ENCODE results near the gene HOXD11.

The HOXD11 gene

DNA sequence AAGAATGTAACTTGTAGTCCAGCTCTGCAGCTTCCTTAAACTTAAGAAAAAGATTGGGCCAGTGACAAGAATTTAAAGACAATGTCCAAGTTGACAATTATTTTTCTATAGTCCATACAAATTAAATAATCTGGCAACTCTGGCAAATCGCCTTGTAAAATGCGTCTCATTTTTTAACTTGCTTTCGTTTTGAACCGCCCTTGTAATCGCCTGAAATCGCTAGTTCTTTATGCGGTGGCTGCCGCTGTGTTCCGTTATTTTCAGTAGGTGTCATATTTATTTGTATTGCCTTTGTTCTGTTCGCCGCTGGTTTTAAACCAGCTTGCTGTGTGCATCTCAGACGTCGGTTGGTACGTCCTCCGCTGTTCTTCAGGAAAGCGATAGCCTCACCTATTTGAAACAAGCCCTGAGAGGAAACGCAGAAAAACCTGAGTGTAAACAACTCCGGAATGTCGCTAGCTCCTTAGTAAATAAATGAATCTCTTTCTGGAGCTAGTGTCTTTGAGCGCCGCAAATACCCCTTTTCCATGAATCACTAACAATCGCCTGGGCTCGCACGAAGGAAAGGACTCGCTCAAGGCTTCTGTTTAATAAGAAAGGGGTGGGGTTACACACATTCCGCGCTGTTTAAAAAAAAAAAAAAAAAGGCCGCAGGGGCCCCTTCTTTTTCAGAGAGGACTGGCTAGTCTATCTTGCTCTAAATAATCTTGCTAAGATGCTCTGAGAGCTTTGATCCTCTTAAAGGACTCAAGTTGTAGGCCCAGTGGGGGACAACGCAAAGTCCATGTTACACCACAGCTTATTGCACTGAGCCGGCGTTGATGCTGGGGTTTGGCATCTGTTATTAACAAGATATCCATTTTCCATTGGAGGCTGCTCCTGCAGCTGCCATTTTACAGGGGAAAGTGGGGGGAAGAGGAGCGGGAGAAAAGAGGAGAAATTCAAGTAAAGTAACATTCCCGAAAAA, 25.4 kb downstream of the HOXD11 start:
- no peak for DNase-seq (ENCODE audit: low read depth)

DNA sequence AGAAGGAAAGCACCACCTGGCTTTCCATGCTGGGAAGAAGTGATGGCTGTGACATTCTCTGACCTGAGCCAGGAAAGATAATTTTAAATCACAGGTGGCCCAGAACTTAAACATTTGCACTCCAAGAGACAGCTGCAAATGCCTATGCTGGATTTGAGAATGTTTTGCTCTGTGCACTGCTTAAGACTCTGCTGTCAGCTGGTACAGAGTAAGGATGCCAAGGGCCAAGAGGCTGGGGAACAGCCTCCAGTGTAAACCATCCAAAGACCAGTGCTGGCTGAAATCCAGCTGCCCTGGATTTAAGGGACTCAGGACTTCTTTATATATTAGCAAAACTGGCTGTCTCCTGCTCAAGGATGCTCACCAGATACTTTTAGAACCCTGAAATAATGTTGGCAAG, 26.3 kb downstream of the HOXD11 start:
- DNase-seq (ENCODE audit: low read depth) = no peak

DNA sequence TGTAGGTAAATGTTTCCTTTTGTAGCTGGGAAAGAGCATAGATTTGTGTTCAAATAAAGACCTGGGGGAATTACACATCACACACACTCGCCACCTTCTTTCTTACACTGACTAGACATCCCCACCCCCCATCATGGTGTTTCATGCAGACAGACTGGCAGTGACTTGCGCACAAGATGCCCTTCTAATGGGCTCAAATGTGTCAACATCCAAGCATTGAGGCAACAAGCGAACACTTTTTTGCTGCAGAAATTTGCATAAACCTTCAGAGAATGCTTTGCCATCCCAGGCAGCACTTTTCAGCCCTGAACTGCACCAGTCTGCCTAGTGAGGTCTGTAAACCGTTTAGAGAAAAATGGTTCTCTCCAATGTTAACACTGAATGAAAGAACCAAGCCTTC, 27.0 kb downstream of the HOXD11 start:
- DNase-seq (ENCODE audit: low read depth) = no peak

DNA sequence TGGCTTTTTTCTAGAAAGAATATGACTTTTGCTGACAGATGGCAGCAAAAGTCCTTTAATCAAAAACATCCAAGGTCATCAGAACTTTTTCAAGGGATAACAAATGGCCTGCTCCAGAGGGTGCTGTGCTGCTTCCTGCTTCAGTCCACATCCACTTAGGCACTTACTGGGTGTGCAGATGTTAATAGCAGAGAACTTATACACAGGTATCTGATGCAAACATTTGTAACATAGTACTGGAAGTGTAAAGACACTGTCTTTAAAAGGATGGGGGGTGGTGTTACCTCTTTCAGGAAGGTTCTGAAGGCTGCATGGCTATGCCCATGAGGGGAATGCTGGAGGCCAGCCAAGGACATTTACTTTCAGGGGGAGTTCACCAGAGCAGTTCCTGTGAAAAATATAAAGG, 28.0 kb downstream of the HOXD11 start:
- DNase-seq (ENCODE audit: low read depth) = no peak

DNA sequence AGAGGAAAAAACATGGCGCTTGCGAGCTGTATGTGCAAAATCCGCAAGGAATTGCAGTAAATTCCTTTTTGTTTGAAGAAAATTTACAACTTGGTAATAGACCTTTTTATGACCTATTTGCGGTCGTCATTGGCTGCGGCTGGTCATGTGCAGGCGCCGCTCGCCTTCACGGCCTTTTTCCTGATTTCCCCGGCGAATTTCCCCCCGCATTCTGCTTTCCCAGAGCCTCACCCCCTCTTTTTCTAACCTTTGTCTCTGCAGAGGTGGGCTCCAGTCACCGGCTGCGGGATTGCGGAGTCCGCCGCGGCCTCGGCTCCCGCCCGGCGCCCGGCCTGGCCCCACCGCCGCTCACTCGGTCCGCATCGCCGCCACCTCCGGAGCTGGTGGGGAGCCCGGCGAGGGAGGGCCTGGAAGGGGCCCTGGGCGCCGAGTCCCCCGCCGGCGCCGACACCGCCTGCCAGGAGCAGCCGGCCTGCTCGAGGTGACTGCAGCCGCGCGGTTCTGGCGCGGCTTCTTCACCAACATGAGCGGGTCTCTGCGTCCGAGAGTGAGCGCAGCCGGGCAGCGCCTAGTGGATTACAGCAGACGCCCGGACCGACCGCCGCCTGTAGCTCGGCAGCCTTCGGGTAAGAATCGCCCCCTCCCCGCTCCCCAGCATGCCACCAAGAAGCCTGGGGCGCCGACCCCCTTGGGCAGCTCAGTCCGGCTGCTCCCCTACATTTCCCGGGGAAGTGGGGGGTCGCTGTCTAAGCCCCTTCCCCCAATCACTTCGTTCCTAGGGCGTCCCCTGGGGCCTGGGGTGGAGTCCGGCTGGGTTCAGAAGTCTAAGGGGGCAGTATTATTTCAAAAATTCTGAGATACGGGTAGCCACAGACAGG, 29.5 kb downstream of the HOXD11 start:
- no peak for DNase-seq (ENCODE audit: low read depth)

DNA sequence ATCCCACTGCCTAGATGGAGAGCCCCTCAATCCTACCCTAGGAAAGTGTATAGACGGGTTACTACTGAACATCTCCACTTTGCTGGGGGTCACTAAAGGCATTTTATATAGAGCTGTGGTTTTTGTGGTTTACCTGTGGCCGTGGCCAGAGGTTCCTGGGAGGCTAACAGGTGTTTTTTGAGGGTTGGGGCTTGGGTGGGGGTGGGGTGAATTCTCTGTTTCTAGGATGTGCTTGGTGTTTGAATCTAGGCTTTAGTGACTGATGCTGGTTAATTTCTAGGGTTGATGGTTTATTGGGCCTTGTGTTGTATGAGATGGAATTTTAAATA, 30.1 kb downstream of the HOXD11 start:
- no peak for DNase-seq (ENCODE audit: low read depth)

DNA sequence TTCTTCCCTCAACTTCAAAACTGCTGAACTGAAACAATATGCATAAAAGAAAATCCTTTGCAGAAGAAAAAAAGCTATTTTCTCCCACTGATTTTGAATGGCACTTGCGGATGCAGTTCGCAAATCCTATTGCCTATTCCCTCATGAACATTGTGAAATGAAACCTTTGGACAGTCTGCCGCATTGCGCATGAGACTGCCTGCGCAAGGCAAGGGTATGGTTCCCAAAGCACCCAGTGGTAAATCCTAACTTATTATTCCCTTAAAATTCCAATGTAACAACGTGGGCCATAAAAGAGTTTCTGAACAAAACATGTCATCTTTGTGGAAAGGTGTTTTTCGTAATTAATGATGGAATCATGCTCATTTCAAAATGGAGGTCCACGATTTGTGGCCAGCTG, 30.8 kb downstream of the HOXD11 start:
- DNase-seq (ENCODE audit: low read depth) = no peak

DNA sequence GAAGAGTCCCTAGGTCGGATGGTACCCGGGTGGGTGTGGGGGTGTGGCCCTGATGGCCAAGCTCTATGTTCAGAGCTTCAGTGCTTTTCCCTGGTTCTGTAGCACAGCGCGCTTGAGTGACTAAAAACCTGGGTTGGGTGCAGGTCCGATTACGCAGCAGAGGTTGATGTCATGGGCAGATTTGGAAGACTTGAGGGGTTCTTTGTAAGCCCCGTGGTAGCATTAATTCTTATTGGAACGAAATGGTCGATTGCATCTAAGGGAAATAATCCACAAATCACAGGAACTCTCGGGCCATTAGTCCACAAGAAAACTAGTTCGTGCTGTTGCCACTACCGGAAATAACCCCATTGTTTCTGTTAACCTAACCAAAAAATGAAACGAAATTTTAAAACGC, 31.4 kb downstream of the HOXD11 start:
- DNase-seq (ENCODE audit: low read depth) = no peak

DNA sequence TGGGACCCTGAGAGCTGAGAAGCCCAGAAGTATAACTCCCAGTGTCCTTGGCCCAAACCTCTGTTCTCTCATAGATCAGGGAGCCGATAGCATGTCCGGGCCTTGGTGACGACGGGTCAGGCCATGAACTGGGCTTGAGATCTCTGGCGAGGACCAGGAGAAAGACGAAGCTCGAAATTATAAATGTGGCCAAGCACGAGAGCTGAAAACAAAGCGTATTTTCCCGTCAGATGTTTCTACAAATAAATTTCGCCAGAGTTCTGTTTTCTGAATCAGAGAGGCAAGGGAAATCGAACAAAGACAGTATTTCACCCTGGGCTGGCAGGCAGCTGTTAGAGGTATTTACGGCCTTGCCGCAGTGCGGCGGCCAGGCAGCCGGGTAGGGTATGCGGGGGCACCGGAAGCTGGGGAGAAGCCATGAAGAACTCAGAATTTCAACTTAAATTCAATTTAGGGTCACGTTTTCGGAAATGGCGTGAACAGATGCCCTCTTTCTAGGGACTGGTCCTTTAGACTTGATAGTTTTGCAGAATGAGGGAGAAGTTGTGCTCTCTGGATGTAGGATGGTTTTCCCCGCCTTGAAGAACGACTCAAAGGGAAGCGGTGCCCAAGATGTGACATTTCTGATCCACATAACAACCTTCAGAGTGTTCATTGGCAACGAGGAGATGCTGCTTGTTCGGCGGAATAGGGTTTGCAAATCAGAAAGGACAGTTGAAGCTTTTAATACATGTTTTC, 32.0 kb downstream of the HOXD11 start:
- no peak for DNase-seq (ENCODE audit: low read depth)

DNA sequence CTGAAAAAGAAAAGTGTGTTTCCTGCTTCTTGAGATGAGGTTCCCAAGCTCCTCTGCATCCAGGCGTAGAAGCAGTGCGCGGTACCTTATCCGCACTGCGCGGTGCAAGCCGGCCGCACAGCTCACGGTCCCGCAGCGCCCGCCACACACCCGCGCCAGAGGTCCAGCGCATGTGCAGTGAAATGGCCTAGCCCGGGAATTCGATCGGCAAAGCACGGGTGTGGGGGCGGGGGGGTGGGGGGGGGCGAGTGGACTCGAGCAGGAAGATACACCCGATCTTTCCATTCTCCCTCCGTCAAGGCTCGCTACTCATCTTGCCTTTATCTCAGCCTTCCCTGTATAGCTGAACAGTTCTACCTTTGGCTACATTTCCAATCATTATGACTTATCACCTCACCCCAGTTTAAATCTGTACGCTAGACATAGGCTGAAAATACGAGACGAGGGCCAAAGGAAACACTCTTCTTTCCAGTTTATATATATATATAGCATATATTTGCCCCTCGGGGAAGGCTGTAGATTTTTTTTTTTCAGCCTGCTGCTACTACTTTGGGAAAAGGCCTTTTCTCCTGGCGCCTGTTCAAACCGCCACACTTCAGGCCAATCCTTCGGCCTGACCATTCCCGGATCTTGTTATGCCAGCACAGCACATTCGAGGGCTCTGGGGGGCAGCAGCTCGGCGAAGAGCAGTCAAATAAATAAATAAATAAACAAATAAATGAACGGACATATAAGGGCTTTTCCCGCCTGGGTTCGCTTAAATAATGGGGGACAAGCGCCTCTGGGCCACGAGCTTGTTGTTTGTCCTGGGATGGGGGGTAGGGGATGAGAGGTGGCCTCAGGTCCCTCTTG, 32.8 kb downstream of the HOXD11 start:
- no peak for DNase-seq (ENCODE audit: low read depth)

DNA sequence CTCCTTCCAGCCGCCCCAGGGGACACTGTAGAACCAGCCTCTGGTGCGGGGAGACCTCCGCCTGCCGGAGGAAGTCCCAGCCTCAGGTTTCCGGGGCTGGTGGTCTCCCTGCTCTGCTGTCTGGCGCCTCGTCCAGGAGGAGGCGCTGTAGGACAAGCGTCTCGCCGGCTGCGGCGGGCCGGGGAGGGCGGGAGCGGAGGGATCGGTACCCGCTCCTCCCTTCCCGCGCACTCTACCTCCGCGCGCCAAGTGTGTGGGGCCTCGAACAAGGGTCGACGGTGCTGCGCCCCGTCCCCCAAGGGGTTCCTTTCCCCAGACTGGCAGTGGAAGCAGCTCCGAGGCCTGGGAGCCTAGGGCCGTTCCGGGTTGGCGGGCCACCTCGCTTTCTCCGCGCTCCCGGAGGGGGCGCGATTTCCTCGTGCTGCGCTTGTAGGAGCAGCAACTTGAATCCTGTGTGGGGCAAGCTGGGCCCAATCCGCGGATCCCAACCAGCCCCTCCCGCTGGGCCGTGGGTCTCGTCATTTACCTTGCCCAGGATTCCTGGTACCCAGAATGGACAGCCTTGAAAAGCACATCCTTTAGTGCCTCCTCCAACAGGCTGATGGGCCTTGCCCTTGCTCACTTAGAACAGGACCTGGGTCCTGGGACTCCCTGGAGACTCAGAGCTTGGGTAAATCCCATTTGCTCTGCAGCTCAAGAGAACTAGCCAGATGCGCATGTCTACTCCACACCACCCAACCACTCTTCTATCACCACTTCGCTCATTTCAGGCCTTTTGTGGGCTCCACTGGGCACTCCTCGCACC, 33.6 kb downstream of the HOXD11 start:
- DNase-seq (ENCODE audit: low read depth) = peak; percentile 29

DNA sequence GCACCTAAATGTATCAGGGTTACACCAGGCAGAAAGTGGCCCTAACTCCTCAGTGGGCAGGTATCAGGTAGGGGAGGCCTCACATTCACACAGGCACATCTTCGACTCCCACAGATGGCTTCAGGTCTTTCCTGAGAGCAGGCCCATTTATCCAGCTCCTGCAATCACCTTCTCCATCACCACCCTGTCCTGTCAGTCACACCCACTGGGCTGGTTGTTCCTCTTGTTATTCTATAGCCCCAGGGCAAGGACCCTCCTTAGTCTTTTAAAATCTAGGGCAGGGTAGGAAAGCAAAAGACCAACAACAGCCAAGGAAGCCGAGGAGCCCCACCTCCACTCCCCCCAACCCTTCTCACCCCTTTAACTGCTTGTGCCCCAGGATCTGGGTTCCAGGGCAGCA, 35.2 kb downstream of the HOXD11 start:
- no peak for DNase-seq (ENCODE audit: low read depth)

DNA sequence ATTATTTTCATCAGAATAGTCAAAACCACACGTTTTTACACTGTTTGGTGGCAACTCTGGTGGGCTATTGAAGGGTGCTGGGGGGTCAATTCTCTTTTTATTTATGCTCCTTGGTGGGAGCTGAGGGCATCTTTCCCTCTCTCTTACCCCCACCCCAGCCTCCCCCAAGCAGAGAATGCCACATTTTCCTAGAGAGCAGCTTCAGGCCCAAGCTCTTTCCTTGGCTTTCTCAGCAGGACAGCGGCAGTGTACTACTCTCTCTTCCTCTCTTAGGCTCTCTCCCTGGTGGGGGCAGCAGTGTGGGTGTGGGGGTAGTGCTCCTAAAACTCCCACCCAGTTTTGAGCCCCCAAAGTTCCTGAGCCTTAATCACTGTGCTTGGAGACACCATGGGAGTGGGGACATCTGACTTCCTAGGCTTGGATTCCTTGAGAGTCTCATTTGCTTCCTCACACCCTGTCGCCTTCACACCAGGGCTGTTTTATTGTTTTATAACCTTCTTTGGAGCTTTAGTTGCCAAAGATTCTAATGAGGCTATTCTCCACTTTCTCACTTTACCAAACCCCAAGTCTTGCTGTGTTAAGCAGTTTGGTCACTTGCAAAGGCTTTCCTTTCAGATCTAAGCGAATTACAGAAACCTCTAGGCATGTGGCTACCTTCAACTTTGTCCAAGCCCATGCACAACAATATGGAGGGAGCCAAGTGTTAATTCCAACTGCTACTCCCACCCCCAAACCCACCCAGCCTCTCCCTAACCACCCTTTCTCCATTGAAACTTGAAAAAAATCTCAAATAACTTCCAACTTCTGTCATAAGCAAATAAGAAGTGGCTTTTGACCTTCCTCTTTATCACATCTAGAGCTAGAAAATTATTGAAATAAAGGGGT, 38.2 kb downstream of the HOXD11 start:
- no peak for DNase-seq (ENCODE audit: low read depth)

DNA sequence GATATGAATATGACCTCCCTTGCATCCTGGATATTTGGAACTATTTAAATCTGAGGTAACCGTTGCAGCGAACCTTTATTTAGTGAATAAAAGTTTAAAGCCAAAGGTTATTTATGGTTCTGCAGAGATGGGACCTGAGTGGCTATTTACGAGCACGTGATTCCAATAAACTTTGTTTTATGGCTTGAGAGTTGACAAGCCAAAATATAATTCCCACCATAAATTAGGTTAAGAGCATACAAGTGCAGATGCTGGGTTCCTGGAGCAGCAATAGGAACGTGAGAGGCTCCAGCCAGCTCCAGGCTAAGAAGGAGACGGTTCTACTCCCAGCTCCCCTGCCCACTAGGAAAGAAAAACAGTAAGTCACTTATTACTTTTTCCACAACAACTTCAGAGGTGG, 39.0 kb downstream of the HOXD11 start:
- no peak for DNase-seq (ENCODE audit: low read depth)

DNA sequence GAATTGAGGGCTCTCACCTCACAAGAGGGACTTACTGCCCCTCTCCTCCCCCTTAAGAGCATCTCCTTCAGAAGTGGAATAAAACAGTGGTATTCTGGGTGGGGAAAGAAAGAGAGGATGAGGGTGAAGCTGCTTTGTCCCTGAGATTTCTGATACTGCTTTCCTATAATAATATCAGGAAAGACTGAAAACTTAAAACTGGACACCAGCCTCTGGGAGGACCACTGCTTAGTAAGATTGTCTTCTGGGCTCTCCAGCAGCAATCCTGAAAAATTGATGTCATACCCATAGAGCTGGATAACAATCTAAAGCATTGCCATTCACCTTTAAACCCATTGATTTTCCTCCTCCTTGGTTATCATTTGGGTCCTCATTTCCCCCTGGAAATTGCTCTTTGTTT, 39.6 kb downstream of the HOXD11 start:
- no peak for DNase-seq (ENCODE audit: low read depth)

DNA sequence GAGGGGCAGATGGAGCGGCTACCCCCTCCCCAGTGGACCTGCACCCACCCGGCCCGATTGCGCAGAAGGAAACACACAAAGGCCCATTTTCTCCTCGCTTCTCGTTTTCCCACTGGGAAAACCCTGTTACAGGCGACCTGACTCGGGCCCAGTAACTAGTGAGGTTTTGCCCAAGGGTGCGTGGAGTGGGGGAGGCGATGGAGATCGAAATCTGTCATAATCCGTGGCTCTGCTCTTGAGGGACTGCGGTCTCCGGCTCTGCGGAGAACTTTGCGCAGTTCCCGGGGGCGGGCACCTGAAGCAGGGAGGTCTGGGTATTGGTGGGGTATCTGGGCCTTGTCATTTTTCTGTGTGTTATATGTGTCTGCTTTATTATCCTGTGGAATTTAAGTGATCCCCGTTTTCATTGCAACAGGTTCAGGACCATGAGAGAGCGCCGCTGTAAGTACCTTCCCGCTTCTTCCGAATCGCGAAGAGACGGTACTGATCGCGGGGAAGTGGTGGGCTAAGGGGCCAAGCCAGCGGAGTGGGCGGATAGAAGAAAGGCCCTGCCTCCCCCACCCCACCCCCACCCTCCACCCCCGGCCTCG, 40.2 kb downstream of the HOXD11 start:
- no peak for DNase-seq (ENCODE audit: low read depth)

DNA sequence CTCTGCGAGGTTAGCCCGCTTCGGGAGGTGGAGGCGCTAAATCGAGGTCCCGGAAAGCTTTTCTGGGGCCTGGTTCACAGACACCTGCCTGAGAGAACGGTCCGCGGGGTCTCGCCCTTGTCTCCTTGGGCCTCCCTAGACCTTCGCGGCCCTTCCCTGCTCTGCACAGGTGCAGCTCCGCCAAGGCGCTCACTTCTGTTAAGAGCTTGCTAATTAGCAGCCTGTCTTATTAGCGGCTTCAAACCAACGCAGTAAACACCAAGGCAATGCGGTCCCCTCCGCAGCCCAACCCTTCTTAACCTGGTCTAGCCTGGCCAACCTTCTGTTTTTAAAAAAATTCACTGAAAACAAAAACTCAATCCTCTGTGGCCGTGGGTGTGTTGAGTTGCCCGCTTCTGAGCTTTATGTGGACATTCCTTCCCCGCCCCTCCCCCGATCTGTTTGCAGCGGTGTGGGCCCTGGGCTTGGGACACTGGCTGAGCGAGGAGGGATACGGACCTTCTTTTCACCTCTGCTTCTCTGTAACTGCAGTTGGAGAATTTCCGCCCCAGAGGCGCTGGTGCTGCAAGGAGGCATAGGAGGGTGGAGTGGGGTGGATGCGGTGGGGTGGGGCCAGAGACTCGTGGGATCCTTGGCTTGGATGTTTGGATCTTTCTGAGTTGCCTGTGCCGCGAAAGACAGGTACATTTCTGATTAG, 40.9 kb downstream of the HOXD11 start:
- DNase-seq (ENCODE audit: low read depth) = no peak

DNA sequence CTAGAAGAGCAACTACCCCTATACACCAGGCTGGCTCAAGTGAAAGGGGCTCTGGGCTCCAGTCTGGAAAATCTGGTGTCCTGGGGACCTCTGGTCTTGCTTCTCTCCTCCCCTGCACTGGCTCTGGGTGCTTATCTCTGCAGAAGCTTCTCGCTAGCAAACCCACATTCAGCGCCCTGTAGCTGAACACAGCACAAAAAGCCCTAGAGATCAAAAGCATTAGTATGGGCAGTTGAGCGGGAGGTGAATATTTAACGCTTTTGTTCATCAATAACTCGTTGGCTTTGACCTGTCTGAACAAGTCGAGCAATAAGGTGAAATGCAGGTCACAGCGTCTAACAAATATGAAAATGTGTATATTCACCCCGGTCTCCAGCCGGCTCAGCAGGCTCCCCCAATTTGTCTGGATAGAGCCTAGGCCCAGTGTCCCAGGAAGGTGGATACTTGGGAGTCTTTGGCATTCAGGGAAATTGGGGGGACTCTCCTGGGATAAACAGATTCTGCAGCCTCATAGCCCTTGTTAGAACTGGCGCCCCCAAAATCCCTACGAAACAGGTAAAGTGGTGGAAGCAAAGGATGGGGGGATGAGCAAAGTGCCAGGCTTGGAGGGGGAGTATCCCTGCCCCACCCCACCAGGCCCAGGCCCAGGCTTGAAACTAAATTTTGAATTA, 41.8 kb downstream of the HOXD11 start:
- no peak for DNase-seq (ENCODE audit: low read depth)

All from stimulated activated CD8-positive, alpha-beta memory T cell treated with anti-CD3 and anti-CD28 coated beads, Interleukin-12 subunit alpha, Interleukin-12 subunit beta, amount 100 ng/mL, for 4 hours (primary cell).